Suprapubic skin (tissue), 4 donors: ENCODE results near the gene CAPRIN2.

Source experiments
- CTCF ChIP-seq, 2 donors: fragments of 200-600 bp in 1 of 2; fragments of 450-650 bp in 1 of 2; sonication (generic) in 1 of 2; IDR thresholded peaks; one replicate each; pipeline ENCODE4 v1.5.1; 2016 to 2019; ENCODE audit warnings: antibody characterized with exemption in 2 of 2, mild to moderate bottlenecking in 1 of 2, moderate library complexity in 1 of 2
- EP300 ChIP-seq: sonication (generic); formaldehyde crosslinking; IDR thresholded peaks from one replicate; pipeline ENCODE4 v1.6.1; 2017; ENCODE audit warnings: antibody characterized with exemption
- POLR2AphosphoS5 ChIP-seq, 3 donors: sonication (generic); formaldehyde crosslinking; IDR thresholded peaks; one replicate each; pipeline ENCODE4 v1.6.1; 2017; ENCODE audit warnings: antibody characterized with exemption in 3 of 3

- no peak for TF ChIP-seq CTCF (IDR thresholded peaks at IDR 0.05)
- no peak for TF ChIP-seq EP300
- TF ChIP-seq POLR2AphosphoS5 (IDR thresholded peaks at IDR 0.05): no peak
These were observed 25.2 kb downstream of the CAPRIN2 start for GRCh38 chr12:30729547-30729946.
